GM18870 (cell line): Measurements from ENCODE around the gene NDUFA9.

Experiments used
- ATAC-seq: cut with Tn5 transposase; IDR thresholded peaks from one replicate; pipeline ENCODE4 v1.9.1; 2021; ENCODE audit warnings: moderate library complexity; ENCODE audit not compliant: unreplicated experiment

NDUFA9 gene

DNA sequence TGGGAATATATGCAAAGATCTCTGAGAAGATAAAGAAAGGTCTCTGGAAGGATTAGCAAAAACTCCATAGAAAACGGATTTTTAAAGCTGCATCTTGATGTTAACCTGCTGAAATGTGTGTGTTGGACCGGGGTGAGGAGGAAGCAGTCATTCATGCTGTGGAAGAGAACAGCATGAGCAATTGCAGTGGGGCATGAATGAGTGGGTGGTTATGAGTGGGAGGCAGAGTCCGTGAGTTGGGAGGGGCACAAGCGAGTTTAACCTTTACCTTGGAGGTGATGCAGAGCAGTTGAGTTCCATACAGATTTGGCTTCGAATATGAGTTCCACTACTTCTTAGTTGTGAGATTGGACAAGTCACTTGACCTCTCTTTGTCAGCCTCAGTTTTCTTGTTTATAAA is 41.8 kb downstream of the NDUFA9 start:
- ATAC-seq: no peak
